Measurements from ENCODE around the gene SPSB1.

SPSB1 gene

DNA sequence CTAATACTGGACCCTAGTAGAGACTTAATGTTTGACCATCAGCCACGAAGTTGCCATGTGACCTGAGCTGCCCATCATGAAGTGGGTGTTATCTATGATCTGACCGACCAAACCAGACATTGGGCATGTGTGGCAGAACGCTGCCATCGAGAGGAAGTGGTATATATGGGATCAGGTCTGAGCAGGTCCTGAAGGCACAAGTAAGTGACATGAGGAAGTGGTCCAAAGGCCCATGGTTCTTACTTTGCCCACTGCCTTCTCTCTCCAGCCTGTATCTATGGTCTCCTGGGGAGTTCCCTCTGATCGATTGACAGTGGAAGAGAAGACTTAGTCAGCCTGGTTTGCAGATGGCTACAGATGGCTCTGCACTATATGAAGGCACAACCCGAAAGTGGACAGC is 7.9 kb downstream of the SPSB1 start:
- no peak for DNase-seq (ENCODE audit: low read depth in 2 of 2)

DNA sequence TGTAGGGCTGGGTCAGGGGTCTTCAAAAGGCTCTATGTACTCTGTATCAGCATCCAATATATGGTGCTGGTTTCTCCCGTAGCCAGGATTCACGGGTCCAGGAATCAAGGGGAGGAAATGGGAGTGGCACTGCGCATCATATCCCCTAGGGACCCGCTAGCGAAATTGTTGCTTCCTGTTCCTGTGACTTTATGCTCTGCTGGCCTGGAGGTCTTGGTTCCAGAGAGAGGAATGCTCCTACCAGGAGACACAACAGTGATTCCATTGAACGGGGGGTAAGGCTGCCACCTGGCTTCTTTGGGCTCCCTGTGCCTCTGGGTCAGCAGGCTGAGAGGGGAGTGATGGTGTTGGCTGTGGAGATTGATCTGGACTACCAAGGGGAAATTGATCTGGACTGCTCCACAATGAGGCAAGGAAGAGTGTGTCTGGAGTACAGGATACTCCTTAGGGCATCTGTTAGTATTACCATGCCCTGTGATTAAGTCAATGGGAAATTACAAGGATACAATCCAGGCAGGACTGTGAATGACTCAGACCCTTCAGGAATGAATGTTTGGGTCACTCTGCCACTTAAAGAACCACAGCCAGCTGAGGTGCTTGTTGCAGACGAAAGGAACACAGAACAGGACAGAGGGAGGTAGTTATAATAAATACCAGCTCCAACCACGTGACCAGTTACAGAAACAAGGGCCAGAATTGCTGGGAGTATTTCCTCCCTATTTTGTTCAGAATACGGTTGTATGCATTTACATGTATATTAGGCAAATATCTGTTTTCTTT is 10.2 kb downstream of the SPSB1 start:
- no peak for DNase-seq (ENCODE audit: low read depth in 2 of 2)

DNA sequence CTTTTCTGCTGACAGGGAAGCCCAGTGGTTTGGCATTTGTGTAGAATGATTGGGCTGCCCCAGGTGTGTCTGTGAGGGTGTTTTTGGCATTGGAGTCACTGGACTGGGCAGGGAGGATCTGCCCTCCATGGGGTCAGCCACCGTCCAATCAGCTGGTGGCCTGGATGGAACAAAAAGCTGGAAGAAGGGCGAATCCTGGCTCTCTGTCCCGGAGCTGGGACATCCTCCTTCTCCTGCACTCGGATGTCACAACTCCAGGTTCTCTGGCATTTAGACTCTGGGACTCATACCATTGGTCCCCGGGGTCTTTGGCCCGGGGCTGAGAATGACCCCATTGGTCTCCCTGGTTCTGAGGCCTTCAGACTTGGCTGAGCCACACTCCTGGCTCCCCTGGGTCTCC is 11.2 kb downstream of the SPSB1 start:
- DNase-seq (ENCODE audit: low read depth in 2 of 2), result no peak

DNA sequence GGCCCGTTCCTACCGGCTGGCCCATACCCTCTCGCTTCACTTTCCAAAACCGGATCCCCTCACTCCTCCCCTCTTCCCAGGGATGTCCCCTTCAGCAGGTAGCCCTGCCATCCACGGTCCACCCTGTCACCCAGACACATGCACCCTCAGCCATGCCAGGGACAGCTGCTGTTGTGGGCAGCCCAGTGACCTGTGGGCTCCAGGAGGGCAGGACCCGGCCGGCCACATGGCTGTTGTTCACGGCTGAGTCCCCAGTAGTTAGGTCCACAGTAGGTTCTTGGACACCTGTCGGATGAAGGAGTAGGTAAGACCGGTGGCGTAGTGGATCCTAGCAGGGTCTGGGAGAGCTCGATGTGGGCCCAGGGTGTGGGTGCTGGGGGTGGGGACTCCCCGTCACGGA is 12.5 kb downstream of the SPSB1 start:
- DNase-seq (ENCODE audit: low read depth in 2 of 2), result no peak

DNA sequence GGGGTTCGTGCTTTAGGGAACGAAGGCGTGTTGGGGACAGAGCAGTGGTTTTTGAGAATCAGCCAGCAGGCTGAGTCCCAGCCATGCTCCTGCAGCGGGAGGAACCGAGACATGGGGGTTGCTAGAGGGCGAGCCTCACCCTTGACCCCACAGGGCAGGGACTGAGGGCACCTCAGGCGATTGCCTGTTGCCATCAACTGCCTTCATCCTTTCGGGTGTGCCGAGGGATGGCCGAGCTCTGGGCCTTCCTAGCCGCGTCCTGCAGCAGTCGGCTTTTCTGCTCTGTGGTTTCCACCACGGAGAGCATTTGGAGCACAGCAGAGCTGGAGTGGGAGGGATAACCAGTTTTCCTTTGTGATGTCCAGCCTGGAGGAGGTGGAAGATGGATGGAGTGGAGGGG is 13.3 kb downstream of the SPSB1 start:
- DNase-seq (ENCODE audit: low read depth in 2 of 2), result no peak

DNA sequence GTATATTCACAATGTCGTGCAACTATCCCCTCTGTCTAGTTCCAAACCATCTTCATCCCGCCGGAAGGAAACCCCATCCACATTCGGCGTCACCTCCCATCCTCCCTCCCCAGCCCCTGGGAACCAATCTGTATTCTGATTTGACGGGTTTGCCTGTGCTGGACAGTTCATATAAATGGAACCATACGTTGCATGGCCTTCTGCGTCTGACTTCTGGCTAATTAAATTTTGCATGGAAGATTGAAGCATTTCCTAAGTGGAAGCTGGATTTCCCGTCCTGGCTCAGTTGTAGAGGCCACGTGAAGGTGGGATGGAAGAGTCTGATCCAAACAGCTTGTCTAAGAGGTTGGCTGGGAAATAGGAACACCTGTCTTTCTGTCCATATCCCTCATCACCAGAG is 14.6 kb downstream of the SPSB1 start:
- DNase-seq (ENCODE audit: low read depth in 2 of 2), result no peak

DNA sequence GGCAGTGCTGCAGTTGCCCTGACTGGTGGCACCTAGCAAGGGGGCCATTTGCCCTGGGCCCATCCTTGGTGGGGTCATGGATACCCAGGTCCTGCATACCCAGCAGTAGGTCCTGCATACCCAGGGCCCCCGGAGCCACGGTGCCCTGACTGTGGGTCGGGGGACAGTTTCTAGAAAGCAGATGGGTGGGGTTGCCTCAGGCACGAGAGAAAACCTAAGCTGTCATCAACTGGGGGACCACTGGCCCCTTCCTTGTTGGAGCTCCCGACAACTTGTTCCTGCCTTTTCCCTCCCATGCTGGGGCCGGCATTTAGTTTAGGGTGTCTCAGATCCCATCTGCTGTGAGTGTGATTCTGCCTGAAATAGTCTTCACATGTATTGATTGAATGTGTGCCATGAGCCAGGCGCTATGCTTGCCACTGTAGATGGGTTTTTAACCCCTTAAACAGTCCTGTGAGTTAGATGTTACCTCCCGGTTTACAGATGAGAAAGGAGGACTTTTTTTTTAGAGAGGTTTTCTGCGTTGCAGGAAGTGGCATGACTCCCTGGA is 15.6 kb downstream of the SPSB1 start:
- DNase-seq (ENCODE audit: low read depth in 2 of 2), result no peak

DNA sequence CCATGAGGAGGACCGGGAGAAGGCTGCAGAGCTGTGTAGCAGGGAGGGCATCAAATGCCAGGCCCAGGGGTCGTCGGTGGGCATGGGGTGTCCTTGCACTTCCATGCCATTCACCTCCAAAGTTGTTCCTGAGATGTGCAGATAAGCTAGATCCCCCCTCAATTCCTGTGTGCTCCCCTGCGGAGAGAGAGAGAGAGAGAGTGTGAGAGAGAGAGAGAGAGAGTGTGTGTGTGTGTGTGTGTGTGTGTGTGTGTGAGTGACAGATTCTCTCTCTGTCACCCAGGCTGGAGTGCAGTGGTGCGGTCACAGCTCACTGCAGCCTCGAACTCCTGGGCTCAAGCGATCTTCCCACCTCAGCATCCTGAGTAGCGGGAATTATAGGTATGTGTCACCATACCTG is 16.4 kb downstream of the SPSB1 start:
- DNase-seq (ENCODE audit: low read depth in 2 of 2), result no peak

DNA sequence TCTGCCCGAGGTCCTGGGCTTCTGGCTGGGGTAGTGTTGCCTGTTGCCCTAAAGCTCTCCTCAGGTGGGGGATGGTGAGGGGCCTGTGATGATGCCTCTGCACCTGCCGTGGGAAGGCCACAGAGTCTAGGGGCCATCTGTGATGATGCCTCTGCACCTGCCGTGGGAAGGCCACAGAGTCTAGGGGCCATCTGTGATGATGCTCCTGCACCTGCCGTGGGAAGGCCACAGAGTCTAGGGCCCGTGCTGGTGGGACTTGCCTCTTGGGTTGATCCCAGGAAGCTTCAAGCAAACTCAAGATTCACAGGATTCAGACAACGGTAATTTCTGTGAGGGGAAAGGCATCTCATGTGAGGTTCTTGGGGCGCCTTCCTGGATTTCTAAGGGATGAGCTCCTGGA is 17.3 kb downstream of the SPSB1 start:
- DNase-seq (ENCODE audit: low read depth in 2 of 2), result no peak

DNA sequence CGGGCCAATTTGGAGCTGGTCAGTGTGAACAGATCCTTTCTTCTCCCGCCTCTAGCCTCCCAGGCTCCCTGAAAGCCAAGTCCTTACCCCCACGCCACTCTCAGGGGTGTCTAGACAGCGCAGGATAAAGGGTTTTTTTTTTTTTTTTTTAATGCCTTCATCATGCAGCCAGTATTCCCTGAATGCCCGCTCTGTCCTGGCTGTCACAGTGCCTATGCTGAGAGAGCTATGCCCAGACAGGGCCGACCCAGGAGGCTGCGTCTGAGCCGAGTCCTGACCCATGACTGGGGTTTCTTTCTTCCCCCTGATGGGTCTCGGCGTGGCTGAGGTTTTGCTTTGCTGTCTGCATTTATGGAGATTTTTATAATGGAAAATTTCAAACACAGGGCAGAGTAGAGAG is 18.3 kb downstream of the SPSB1 start:
- no peak for DNase-seq (ENCODE audit: low read depth in 2 of 2)

DNA sequence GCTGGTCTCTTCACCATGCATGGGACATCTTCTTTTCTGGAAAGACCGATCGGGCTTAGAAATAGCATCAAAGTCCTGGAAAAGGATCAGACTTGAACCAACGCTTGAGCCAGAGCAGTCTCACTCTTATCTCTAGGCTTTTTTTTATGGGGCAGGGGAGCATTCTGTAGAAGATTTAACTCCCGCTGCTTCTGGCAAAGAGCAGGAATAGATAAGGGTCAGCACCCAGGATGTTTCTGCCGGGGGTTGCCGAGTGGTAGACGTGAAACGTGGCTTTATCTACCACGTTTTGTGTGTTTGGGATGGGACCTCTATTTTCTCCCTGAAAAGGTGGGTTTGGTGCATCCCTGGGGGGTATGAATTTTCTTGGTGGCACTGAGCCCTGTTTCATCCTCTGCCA is 18.8 kb downstream of the SPSB1 start:
- no peak for DNase-seq (ENCODE audit: low read depth in 2 of 2)

DNA sequence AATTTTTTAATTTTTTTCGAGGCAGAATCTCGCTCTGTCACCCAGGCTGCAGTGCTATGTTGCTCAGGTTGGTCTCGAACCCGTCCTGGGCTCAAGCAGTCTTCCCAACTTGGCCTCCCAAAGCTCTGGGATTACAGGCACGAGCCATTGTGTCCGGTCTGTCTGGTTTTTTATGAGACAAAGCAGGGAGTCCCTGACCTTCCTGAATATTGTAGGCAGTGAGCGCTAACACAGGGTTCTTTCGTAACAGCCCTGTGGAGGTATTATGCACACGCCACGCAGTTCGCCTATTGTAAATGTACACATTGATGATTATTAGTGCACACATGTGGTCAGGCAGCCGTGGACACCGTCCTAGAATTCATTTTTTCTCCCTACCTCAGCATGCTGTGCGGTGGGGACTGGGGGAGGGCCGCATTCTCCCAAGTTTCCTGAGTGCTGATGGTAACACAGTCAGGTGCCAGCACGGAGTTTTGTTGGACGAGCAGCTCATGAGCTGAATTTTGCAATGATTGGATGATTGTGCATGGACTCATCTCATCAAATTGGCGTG is 19.6 kb downstream of the SPSB1 start:
- no peak for DNase-seq (ENCODE audit: low read depth in 2 of 2)

DNA sequence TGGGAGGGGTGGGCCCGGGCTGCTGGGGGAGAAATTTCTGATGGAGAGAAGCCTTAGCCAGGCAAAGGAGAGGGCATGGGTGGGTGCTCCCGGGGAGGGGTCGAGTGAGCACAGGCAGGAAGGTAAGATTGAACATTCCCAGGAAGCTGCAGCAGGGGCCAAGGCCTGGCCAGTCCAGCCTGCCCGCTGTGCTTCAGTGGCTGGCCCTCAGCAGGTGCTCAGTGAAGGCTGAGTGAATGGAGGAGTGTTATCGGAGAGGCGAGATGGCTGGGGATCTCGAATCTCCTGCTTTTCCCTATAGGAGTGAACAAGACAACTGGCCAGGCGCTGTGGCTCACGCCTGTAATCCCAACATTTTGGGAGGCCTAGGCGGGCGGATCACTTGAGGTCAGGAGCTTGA is 20.9 kb downstream of the SPSB1 start:
- DNase-seq (ENCODE audit: low read depth in 2 of 2), result no peak

DNA sequence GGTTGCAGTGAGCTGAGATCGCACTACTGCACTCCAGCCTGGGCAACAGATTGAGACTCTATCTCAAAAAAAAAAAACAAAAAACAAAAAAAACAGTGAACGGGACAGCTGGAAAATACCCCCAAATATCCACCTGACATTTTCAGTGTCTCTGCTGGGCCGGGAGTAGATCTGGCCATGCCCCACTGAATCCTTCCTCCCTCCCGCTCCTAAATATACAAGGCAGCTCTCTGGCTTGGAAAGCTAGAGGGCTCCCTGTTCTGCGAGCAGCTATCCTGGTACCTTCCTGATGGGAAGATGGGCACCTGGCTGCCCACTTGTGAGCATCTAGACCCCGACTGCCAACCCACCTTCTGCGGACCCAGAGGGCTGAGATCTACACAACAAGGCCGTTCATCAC is 21.4 kb downstream of the SPSB1 start:
- DNase-seq (ENCODE audit: low read depth in 2 of 2), result no peak

DNA sequence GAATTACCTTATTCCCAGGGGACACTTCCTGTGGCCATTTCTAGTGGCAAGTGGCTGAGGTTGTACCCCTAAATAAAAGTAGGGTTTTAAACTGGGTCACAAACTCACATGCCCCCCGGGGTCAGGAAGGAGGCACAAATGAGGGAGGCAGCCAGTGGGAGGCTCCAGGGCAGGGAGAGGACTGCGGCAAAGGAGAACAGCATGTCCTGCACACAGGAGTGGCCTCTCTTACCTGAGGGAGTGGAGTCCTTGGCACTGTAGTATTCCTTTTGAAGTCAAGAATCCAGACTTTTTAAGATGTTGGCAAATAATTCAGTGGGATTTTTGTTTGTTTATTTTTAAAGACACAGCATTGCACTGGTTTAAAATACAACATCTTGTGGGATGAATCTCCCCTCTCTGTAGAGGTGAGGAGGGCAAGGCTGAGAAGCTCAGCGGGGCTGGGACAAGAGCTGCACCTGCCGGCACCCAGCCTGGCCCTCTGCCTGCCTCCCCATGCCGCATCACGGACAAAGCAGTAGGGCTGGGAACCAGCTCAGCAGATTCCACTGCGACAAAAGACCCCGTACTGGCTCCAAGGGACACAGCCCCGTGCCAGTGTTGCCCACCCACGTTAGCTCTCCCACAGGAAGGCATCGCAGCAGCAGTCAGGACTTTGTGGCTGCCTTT is 22.2 kb downstream of the SPSB1 start:
- DNase-seq (ENCODE audit: low read depth in 2 of 2), result no peak

DNA sequence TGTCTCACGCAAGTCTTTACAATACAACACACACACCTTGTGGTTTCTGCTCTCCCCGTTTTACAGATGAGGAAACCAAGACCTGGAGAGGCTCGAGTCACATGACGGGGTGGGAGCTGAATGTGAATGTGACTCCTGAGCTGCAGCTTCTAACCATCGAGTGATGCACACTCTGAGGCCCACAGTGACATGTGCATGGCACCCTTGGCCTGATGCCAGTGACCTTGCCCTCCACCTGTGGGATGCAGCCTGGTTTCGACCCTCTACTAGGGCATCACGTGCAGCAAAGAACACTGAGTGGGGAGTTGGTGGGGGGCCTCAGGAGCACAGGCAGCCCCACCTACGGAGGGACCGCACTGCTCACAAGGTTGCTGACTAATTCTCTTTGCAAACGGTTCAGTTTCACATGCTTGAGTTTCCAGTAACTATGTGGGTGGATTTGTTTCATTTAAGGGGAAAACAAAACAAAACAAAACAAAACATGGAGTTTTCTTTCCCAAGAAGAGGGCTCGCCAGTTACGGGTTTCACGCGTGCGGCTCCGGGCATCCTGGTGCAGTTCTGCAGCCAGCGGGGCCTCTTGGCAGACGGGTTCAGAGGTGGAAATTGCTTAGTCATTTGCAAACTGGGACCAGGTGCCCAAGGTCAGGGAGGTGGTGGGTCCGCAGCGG is 22.9 kb downstream of the SPSB1 start:
- DNase-seq (ENCODE audit: low read depth in 2 of 2), result peak in 1 of 2 donors; percentile 37

DNA sequence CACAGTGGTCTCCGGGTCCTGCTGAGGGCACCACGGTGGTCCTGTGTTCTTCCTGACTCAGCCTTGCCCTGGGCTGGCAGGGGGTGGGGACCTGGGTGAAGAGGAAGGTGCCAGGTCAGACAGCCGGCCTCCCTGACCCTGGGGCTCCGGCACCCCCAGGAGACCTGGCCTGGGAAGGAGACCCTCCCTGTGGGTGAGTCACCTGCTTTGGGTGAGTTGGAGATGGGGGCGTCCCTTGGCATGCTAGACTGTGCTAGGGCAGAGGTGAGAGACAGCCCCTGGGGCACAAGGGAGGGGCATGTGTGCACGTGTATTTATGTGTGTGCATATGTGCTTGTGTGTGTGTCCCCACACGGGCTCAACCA is 23.4 kb downstream of the SPSB1 start:
- DNase-seq (ENCODE audit: low read depth in 2 of 2), result no peak

DNA sequence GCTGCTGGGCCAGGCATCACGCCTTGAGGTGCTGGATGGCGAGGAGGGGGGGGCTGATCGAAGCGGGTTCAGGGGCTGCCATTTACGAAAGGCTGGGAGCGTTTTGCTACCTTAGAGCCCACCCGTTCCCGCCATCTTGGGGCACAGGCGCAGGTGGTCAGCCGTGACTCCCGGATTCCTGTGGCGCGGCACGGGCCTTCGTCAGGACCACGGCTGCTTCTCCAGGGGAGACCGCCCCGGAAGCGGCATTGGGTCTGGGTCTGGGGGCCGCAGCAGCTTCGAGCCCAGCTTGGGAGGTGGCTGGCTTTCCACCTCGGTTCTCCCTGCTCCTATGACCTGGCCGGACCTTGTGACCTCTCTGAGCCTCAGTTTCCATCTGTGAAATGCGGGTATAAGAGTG is 23.8 kb downstream of the SPSB1 start:
- no peak for DNase-seq (ENCODE audit: low read depth in 2 of 2)

DNA sequence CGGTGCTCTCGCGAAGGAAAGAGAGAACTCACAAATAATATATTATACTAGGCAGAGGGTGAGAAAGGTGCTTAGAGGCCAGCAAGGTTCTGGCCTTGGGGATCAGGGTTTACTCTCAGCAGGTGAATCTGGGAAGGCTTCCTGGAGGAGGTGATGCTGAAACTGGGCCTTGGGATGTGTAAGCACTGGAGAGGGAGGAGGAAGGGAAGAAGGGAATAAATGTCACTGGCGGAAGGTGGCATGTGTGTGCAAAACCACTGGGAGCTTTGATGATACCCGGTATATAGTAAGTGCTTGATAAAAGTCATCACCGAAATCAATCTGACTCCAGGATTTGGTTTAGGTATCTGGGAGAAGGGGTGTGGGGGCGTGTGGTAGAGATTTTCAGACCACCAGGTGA is 24.4 kb downstream of the SPSB1 start:
- DNase-seq (ENCODE audit: low read depth in 2 of 2), result no peak

DNA sequence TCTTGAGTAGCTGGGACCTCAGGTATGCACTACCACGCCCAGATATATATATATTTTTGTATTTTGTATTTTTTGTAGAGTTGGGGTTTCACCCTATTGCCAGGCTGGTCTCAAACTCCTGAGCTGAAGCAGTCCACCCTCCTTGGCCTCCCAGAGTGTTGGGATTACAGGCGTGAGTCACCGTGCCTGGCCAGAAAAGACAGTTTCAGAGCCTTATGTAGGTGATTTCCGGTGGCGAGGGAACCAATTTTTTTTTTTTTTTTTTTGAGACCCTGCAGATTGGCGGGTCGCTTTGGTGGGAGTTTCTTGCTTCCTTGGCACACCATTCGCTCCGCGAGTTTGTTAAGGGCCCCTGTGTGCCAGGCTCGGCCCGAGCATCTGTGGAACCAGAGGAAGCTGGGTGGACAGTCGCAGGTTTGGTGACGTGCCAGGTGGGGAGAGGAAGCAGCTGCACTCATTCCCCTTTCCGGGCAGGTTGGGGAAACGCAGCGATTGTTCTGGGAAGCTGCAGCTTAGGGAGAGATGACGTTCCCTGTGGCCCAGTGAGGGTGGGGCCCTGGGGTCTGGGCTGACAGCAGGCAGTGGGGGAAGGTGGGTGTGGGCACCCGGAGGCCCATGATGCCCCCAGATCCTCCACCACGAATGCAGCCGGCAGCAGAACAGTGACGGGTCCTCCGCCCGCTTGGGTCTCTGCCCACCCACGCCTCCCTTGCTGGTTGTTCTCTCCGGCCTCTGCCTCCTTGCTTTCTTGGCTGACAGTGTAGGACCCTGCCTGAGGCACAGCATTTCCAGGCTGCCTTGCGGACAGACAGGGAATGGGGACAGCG is 25.1 kb downstream of the SPSB1 start:
- no peak for DNase-seq (ENCODE audit: low read depth in 2 of 2)

DNA sequence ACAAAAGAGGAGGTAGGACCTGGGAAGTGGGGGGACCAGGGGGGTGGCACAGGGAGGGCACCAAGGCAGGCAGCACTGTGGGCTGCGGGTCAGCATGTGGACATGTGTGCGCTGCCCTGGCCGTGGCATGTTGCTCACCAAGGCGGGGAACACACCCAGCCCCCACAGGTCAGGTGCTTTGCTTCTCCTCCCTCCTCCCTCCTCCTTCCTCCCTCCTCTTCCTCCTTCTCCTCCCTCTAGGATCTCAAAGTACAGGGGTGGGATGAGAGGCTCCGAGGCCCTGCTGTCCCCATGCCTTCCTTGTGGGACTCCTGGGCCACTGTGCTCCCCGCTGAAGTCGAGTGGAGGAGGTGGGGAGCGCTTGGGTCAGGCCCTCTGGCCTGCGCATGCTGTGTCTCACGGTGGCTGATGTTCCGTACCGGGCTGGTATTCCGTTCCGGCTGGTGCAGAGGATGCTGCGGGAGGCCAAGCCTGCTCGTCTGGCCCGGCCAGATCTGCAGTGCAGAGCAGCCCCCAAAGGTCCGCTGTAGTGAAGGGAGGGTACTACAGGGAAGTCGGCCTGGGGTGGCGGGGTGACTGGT is 26.6 kb downstream of the SPSB1 start:
- no peak for DNase-seq (ENCODE audit: low read depth in 2 of 2)
